IMR-90 (cell line): ENCODE results near the gene ACYP2. TPM values are rescaled to one million over a fixed set of nuclear protein-coding genes. Genes with fewer than 3 reads are reported as not detected.
A peak's percentile ranks its signal among the peaks of the same experiment; 100 is the strongest.

Experiments
- ATAC-seq: fragments of 200-7000 bp; cut with Tn5 transposase; 2 replicates; pipeline ENCODE4 v1.9.1; 2020; ENCODE audit warnings: low read depth, mild to moderate bottlenecking, moderate library complexity
- BruUV-seq: library from RNA; stranded (reverse); fragments of 400-500 nt; replicated peaks from 2 replicates; lab custom pipeline; 2021; lab: Mats Ljungman, UMichigan
- CTCF ChIA-PET: fragments of 300-600 bp; formaldehyde crosslinking; extraction: SDS; loops from one replicate; lab custom pipeline; 2021; ENCODE audit warnings: antibody characterized with exemption; lab: Yijun Ruan, JAX
- POLR2A ChIA-PET: fragments of 300-600 bp; sonication (Branson Sonifier 250); formaldehyde crosslinking; loops from one replicate; lab custom pipeline; 2022; ENCODE audit warnings: antibody characterized with exemption; ENCODE audit not compliant: unreplicated experiment; lab: Charles Lee
- DNase-seq: peaks from one replicate; pipeline ENCODE4 v3.0.0; 2013
- H2AFZ ChIP-seq: replicated peaks from 2 replicates; pipeline ENCODE3; 2013; ENCODE audit warnings: low read length, mild to moderate bottlenecking; ENCODE audit not compliant: poor library complexity
- H2AK5ac ChIP-seq: 2 replicates; pipeline ENCODE4 v1.6.1; 2013; ENCODE audit warnings: low read depth, low read length, inconsistent platforms
- H2AK9ac ChIP-seq: replicated peaks from 2 replicates; pipeline ENCODE3; 2013; ENCODE audit warnings: mild to moderate bottlenecking, low read depth, low read length, moderate library complexity; ENCODE audit not compliant: poor library complexity
- H2BK120ac ChIP-seq: 2 replicates; pipeline ENCODE4 v1.6.1; 2013; ENCODE audit warnings: low read depth, low read length, inconsistent platforms
- H2BK15ac ChIP-seq: 3 replicates; pipeline ENCODE4 v1.6.1; 2013; ENCODE audit warnings: low read depth, low read length, inconsistent platforms
- H2BK20ac ChIP-seq: 2 replicates; pipeline ENCODE4 v1.6.1; 2013; ENCODE audit warnings: low read depth, mild to moderate bottlenecking, inconsistent platforms, low read length, moderate library complexity
- H2BK5ac ChIP-seq: 2 replicates; pipeline ENCODE4 v1.6.1; 2013; ENCODE audit warnings: mild to moderate bottlenecking, low read depth, low read length, inconsistent platforms; ENCODE audit not compliant: poor library complexity, severe bottlenecking
- H3K14ac ChIP-seq: replicated peaks from 2 replicates; pipeline ENCODE4 v1.6.1; 2013; ENCODE audit warnings: low read depth, low read length, inconsistent platforms
- H3K18ac ChIP-seq: 2 replicates; pipeline ENCODE4 v1.6.1; 2013; ENCODE audit warnings: low read depth, low read length, control low read depth
- H3K23ac ChIP-seq: 2 replicates; pipeline ENCODE4 v1.6.1; 2013; ENCODE audit warnings: low read depth, low read length, inconsistent platforms
- H3K27ac ChIP-seq: 2 replicates; pipeline ENCODE4 v1.5.1; 2013; ENCODE audit warnings: mild to moderate bottlenecking, control low read depth, low read length; ENCODE audit not compliant: insufficient read depth
- H3K27me3 ChIP-seq: 2 replicates; pipeline ENCODE4 v1.6.1; 2013; ENCODE audit warnings: low read length; ENCODE audit not compliant: control insufficient read depth, insufficient read depth
- H3K36me3 ChIP-seq: 2 replicates; pipeline ENCODE4 v1.6.1; 2013; ENCODE audit warnings: low read length, mixed read lengths; ENCODE audit not compliant: control insufficient read depth, insufficient read depth
- H3K4ac ChIP-seq: 2 replicates; pipeline ENCODE4 v1.6.1; 2013; ENCODE audit warnings: low read depth, low read length, inconsistent platforms
- H3K4me1 ChIP-seq: 2 replicates; pipeline ENCODE4 v1.6.1; 2013; ENCODE audit warnings: low read length, mixed read lengths; ENCODE audit not compliant: control insufficient read depth, insufficient read depth
- H3K4me2 ChIP-seq: 2 replicates; pipeline ENCODE4 v1.6.1; 2013; ENCODE audit warnings: low read depth, mild to moderate bottlenecking, control low read depth, low read length, moderate library complexity
- H3K4me3 ChIP-seq: 2 replicates; pipeline ENCODE4 v1.5.1; 2013; ENCODE audit warnings: low read depth, mild to moderate bottlenecking, control low read depth, low read length, moderate library complexity; ENCODE audit not compliant: insufficient read depth
- H3K56ac ChIP-seq: 2 replicates; pipeline ENCODE4 v1.6.1; 2013; ENCODE audit warnings: low read length, inconsistent platforms; ENCODE audit not compliant: insufficient read depth; ENCODE audit errors: extremely low read depth
- H3K79me1 ChIP-seq, 2 experiments: 2 replicates each; pipeline ENCODE4 v1.6.1; 2013; ENCODE audit warnings: low read length in 2 of 2, inconsistent platforms in 1 of 2, low read depth in 1 of 2
- H3K9ac ChIP-seq: 2 replicates; pipeline ENCODE4 v1.6.1; 2013; ENCODE audit warnings: low read depth, low read length, control low read depth
- H3K9me1 ChIP-seq: 2 replicates; pipeline ENCODE4 v1.6.1; 2013; ENCODE audit warnings: low read length, inconsistent platforms; ENCODE audit not compliant: insufficient read depth
- H3K9me3 ChIP-seq: 2 replicates; pipeline ENCODE4 v1.6.1; 2013; ENCODE audit warnings: low read length; ENCODE audit not compliant: control insufficient read depth, insufficient read depth
- H4K20me1 ChIP-seq: 2 replicates; pipeline ENCODE4 v1.6.1; 2013; ENCODE audit warnings: low read length, inconsistent platforms; ENCODE audit not compliant: insufficient read depth
- H4K5ac ChIP-seq: 2 replicates; pipeline ENCODE4 v1.6.1; 2013; ENCODE audit warnings: mild to moderate bottlenecking, low read depth, low read length, control low read depth
- H4K8ac ChIP-seq, 2 experiments: 2 replicates each; pipeline ENCODE4 v1.6.1; 2013; ENCODE audit warnings: low read depth in 2 of 2, low read length in 2 of 2, control low read depth in 1 of 2, inconsistent platforms in 1 of 2
- H4K91ac ChIP-seq: 2 replicates; pipeline ENCODE4 v1.6.1; 2013; ENCODE audit warnings: low read depth, low read length, inconsistent platforms; ENCODE audit not compliant: insufficient read depth
- CEBPB ChIP-seq: IDR thresholded peaks from 2 replicates; pipeline ENCODE4 v1.6.1; 2012; ENCODE audit warnings: low read depth, low read length, improper control_type of control experiment
- MAFK ChIP-seq: IDR thresholded peaks from 2 replicates; pipeline ENCODE4 v1.6.1; 2012; ENCODE audit warnings: low read depth, low read length, improper control_type of control experiment
- MXI1 ChIP-seq: IDR thresholded peaks from 2 replicates; pipeline ENCODE4 v1.6.1; 2012; ENCODE audit warnings: low read depth, mild to moderate bottlenecking, low read length, moderate library complexity, borderline replicate concordance
- WGBS, 2 experiments: methylation state at CpG; one replicate each; pipeline versions ENCODE4 v1.1.5 to v1.1.7; 2013; ENCODE audit warnings: missing lambda C conversion rate in 2 of 2; ENCODE audit not compliant: insufficient read length in 1 of 2; ENCODE audit errors: extremely low coverage in 2 of 2; 5-methylcytosine and 5-hydroxymethylcytosine counted together
- dilution Hi-C: fragments of 300-500 bp; cut with HindIII; formaldehyde crosslinking; loops from one replicate; pipeline ENCODE4 v1.14.3; 2018; ENCODE audit warnings: low sequenced_read_pairs; ENCODE audit not compliant: unreplicated experiment
- in situ Hi-C: fragments of 300-500 bp; cut with MboI; formaldehyde crosslinking; loops from 3 replicates; pipeline ENCODE4 v1.14.3; 2019; ENCODE audit warnings: low sequenced_read_pairs, inconsistent platforms, mixed read lengths
- intact Hi-C: fragments of 100-400 bp; cut with micrococcal nuclease; formaldehyde crosslinking; loops from 2 replicates; pipeline ENCODE4 v1.10.0; 2022
- polyA plus RNA-seq, 3 experiments: library from polyadenylated mRNA; depleted of rRNA; stranded (reverse); fragments of >200 nt; gene quantifications; 2 replicates each; pipeline ENCODE4 v1.2.3, GENCODE V29; 2012; ENCODE audit warnings: low replicate concordance in 1 of 3
- total RNA-seq: library from RNA; depleted of rRNA; stranded (reverse); fragments of >200 nt; gene quantifications from 2 replicates; pipeline ENCODE4 v1.2.3, GENCODE V29; 2012
- TF ChIP-seq, protein P1 (sequence below): fragments of 150-350 bp; IDR thresholded peaks from 2 replicates; pipeline ENCODE4 v1.6.1; 2017; ENCODE audit warnings: mild to moderate bottlenecking, antibody characterized with exemption, low read length, low read depth
- TF ChIP-seq, protein P2 (sequence below): fragments of 150-350 bp; IDR thresholded peaks from 2 replicates; pipeline ENCODE4 v1.6.1; 2016; ENCODE audit warnings: low read depth, mild to moderate bottlenecking, low read length, moderate library complexity, borderline replicate concordance

ACYP2 gene
- total and polyA plus RNA-seq, 2 of the 4 experiments (the other 2 are of a cell fraction) = 3.9 to 7.4 TPM

DNA sequence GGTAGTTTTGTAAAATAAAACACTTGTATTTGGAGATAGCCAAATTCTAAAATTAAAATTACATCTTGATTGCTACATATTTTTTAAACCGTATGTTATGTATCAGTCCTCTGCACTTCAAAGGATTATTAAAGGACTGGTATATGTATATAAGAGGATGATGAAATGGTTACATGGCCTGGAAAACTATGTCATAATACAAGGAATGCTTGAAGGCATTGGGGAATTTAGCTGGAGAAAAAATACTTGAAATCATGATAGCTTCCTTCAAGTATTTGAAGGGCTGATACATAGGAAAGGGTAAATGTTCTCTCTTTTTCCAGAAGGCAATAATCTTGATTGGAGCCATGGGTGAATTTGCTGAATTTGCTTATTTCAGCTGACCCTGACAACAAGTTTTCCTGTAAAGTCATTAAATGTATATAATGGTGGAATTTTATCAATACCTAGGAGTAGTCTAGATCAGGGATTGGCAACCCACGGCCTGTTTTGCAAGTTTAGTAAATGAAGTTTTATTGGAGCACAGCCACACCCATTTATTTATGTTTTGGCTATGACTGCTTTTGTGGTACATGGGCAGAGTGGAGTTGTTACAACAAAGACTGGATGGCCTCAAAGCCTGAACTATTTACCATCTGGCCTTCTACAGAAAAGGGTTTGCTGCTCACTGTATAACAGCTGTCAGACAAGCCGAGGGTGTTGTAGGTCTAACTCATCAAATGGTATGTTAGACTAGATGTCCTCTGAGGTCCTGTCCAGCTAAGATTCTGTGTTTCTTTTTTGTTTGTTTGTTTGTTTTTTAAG, 34.4 kb downstream of the ACYP2 start:
- Histone ChIP-seq H3K27ac (no peak overlapping the region), H3K18ac (no peak overlapping the region; the same call in 1 of the 2 replicates), H2BK20ac (0 out of 2 replicates have a peak overlapping the region, but pooled peaks have one; percentile 9), H3K9me1 (no peaks in the 10 kb centered on the region), H4K20me1 (no peaks in the 10 kb centered on the region), H4K5ac (no peak overlapping the region), H2BK15ac (no peak overlapping the region), H4K91ac (no peak overlapping the region), H2BK120ac (0 out of 2 replicates have a peak overlapping the region, but pooled peaks have one; percentile 14), H3K4me1 (peaks cover 3% of the 10 kb centered on the region; the same call in 1 of the 2 replicates), H3K36me3 (no peaks in the 10 kb centered on the region), H3K14ac (0 out of 2 replicates have a peak overlapping the region, but pooled peaks have one; percentile 72), H2AK9ac (no peak overlapping the region), H3K79me1 (no peaks in the 10 kb centered on the region), H3K23ac (no peak overlapping the region), H3K56ac (no peak overlapping the region), H3K4me3 (no peak overlapping the region), H3K27me3 (no peaks in the 10 kb centered on the region), H4K8ac (0 out of 4 replicates have a peak overlapping the region, but pooled peaks of 1 of the 2 experiments have one; percentile 1), H2AK5ac (no peak overlapping the region), H3K9ac (no peak overlapping the region), H3K4ac (no peak overlapping the region), H2AFZ (peak overlapping the region; percentile 18), H3K4me2 (no peak overlapping the region), H2BK5ac (no peak overlapping the region), H3K9me3 (no peaks in the 10 kb centered on the region)
- dilution Hi-C loops (no loop called here), in situ Hi-C loops (loop anchor here (25.0 kb wide), 1 partner anchor 1037 kb away; no protein-coding TSS in a partner anchor), intact Hi-C loops (no loop called here)
- DNase-seq (peak; percentile 73), ATAC-seq (peak; percentile 81)
- no TSS peak for BruUV-seq
- TF ChIP-seq MAFK = peak; percentile 85
- TF ChIP-seq, protein P1, sequence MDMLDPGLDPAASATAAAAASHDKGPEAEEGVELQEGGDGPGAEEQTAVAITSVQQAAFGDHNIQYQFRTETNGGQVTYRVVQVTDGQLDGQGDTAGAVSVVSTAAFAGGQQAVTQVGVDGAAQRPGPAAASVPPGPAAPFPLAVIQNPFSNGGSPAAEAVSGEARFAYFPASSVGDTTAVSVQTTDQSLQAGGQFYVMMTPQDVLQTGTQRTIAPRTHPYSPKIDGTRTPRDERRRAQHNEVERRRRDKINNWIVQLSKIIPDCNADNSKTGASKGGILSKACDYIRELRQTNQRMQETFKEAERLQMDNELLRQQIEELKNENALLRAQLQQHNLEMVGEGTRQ = no peak
- no peak for TF ChIP-seq MXI1
- TF ChIP-seq, protein P2, sequence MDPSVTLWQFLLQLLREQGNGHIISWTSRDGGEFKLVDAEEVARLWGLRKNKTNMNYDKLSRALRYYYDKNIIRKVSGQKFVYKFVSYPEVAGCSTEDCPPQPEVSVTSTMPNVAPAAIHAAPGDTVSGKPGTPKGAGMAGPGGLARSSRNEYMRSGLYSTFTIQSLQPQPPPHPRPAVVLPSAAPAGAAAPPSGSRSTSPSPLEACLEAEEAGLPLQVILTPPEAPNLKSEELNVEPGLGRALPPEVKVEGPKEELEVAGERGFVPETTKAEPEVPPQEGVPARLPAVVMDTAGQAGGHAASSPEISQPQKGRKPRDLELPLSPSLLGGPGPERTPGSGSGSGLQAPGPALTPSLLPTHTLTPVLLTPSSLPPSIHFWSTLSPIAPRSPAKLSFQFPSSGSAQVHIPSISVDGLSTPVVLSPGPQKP = no peak
- peak; percentile 76 for TF ChIP-seq CEBPB
- ChIA-PET CTCF (no interaction called here), POLR2A (no interaction called here)
- WGBS, 2 experiments = no CpG with 5 or more reads among the region's 3 CpGs
